HG03066 (cell line): ENCODE data around the gene IL16.

Experiments
- ATAC-seq: cut with Tn5 transposase; IDR thresholded peaks from one replicate; pipeline ENCODE4 v1.9.1; 2021; ENCODE audit warnings: low read depth; ENCODE audit not compliant: unreplicated experiment

The IL16 gene

DNA sequence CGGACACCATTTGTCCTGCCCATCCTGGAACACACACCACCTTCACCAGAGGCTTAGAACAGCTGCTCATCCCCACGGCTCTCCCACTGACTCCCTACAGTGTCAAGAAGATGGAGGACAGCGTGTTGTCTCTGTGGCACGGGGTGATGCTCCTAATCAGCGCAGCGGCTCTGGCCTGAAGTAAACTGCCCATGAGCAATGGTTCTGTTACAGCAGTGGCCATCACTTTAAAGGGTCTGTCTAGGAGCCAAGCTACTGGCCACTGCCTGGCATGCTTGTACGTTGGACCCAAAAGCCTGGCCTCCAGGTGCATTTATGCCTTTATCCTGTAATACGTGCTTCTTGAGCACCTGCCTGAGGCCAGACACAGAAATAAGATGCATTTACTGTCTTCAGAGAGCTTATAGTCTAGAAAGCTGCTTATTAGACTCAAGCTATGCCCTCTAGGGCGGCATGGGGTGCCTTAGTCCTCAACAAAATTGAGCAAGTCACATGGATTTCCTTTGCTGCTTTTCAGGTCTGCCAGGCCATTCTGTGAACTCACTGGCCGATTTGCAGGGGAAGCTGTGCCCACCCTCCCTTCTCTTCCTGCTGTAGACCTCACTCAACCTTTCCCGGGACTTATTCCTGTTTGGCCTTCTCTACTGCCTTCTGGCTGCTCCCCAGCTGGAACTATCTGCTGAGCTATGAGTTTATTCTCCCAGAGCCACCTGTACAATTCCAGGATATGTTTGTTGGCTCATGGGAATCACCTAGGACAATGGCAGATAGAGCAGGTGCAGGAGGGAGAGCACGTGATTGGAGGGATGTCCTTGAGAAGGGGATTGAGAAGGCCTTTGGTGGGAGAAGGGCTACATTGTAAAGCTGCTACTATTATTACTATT lies 75.3 kb downstream of the IL16 start:
- ATAC-seq, result no peak

DNA sequence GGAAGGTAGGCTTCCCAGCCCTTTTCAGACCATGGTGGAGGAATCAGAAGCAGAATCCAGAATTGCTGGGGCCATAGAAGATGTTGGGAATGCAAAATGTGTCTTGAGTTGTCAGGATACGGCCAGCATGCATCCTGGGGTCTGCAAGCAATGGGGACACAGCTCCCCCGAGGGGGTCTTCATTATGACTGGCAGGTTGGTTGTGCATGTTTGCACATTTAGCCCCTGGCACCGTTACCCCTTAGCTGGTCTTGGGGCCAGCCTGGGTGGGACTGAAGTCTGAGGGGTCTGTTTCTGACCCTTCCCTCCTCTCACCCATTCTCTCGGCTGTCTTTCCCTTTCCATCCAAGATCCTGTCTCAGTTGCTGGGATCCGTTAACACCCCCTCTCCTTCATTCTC lies 76.5 kb downstream of the IL16 start:
- no peak for ATAC-seq

DNA sequence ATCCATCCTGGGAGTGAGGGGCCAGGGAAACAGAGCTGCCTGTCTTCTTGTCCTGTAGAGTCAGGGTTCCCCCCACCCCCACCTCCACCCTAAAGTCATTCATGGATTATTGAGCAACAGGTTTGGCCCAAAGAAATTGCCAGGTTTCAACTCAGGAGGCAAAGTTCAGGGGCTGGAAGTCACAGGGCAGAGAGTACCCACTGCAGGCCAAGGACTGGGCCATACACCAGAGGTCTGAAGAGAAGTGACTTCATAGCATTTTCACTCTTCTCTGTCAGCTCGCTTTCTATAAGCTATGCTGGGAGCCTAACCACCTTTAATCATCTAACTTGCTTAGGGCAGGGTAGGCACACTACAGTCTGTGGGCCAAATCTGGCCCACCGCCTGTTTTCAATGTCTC lies 77.2 kb downstream of the IL16 start:
- ATAC-seq, result no peak

DNA sequence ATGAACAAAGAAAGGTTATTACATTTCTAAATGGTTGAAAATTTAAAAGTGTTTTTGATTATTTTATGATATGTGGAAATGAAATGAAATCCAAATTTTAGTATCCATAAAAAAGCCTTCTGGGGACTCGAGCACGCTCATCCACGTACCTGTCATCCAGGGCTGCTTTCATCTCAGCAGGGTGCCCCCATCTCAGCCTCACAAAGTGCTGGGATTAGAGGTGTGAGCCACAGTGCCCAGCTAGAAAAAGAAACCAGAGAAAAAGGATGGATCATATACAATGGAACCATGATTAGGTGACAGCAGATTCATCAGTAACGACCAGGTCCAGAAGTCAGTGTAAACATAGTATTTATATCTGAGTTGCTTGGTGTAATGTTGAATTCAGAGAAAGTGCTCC lies 77.6 kb downstream of the IL16 start:
- ATAC-seq, result no peak

DNA sequence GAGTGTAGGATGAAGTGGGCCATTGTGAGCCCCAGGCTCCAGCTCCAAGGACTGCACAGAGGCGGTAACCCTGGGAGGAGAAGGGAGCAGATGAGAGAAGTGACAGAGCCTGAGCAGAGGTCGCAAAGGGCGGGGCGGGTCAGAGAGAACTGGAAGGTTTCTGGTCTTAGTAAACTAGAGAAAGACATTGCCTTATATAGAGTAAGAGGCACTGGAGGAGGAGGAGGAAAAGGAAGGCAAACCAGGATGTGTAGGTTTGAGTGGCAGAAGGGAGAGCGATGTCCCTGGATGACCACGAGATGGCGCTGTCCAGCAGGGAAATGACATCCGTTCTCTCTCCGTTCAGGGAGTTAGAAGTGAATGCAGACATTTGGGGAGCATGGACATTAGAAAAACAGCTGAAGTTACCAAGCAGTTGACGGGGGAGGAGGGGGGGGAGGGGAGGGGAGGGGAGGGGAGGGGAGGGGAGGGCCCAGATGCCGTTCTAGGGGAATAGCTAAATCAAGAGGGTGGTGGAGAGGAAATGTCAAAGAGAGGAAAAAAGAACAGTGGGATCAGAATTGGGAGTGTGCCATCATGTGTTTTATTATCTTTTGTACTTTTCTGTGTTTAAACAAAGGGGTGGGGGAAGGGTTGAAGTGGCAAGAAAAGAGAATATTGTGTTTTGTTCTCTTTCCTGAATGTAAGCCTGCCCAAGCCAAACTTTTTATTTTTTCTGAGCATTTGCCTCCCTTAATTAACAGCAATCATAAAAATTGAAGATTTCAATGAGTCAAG lies 78.4 kb downstream of the IL16 start:
- ATAC-seq, result peak; percentile 90

DNA sequence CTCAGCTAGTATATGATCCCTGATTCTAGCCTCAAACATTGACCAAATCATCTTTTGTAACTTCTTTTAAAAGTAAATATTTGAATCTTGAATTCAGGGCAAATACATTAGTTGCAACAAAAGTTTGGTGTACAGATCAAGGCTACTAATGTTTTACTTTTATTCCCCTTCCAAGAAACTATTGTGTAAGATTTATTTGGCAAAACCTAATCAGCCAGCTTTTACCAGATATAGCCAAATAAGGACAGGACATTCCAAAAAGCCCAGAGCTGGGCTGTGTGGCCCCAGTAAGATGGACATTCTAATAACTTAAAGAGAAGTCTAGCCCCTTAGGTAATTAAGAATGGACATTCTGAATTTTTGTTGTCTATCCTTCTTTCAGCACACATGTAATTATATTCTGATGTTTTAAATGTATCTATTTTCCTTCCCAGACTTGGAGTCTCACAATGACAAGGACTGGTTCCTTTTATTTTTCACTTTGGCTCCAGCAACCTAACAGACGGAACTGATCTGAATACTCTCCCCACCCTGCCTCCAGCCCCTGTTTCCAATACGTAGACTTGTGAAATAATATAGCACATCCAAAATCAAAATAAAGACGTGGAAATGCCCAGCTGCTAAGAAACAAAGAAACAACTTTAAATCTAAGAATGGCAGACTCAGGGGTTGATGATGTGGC lies 79.2 kb downstream of the IL16 start:
- ATAC-seq, result no peak

DNA sequence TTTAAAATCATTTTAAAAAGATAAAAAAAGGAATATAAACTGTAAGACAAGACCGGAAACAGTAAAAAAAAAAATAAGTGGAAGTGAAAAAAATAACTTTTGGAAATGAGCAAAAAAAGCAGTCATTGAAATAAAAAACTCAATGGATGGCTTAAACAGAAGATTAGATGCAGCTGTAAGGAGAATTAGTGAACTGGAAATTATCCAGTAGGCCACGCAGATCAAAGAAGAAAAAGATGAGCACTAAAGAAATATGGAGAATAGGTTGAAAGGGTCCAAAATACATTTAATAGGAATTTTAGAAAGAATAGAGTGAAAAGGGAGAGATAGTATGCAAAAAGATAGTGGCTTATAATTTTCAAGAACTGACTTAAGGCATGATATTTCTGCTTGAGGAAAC lies 80.3 kb downstream of the IL16 start:
- ATAC-seq, result no peak

DNA sequence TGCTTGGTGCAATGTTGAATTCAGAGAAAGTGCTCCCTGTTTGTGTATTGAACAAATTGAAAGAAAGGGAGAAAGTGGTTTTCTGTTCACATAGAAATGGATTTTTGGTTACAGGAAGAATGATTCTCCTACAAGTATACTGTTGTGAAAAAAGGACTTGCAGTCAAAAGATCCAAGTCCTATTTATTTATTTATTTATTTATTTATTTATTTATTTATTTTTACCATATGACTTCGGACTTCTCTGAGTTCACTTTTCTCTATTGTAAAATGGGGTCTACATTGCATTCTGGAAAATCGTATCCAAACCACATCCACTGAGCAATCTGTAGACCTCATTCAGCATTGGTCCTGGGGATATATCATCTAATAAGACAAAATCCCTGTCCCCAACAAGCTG lies 81.2 kb downstream of the IL16 start:
- no peak for ATAC-seq

DNA sequence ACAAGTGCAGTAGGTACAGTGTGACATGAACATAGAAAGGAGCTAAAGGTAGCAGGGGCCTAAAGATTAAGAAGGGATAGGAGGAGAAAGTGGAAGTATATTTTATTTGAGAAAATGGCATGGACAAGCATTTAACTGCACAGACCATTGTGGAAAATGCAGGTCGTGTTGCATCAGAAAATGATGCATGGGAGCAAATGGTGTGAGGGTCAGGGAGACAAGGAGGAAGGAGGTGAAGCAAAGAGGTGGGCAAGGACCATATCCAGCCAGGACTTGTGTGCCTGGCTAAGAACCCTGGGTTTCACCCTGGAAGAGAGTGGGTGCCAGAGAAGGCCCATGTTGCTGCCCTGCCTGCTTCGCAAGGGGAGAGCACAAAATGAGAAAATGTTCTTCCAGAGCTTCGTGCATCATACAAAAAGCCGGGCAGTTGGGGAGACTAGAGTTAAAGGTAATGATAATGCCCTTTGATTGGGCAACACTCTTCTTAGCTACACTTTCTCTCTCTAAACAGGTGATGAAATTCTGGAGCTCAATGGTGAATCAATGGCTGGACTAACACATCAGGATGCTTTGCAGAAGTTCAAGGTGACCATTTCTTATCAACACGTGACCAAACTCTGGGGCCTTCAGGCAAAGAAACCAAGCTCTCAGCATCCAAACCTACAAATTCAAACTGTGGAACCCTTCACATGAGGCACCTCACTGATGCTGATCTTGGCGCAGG lies 81.8 kb downstream of the IL16 start:
- no peak for ATAC-seq

DNA sequence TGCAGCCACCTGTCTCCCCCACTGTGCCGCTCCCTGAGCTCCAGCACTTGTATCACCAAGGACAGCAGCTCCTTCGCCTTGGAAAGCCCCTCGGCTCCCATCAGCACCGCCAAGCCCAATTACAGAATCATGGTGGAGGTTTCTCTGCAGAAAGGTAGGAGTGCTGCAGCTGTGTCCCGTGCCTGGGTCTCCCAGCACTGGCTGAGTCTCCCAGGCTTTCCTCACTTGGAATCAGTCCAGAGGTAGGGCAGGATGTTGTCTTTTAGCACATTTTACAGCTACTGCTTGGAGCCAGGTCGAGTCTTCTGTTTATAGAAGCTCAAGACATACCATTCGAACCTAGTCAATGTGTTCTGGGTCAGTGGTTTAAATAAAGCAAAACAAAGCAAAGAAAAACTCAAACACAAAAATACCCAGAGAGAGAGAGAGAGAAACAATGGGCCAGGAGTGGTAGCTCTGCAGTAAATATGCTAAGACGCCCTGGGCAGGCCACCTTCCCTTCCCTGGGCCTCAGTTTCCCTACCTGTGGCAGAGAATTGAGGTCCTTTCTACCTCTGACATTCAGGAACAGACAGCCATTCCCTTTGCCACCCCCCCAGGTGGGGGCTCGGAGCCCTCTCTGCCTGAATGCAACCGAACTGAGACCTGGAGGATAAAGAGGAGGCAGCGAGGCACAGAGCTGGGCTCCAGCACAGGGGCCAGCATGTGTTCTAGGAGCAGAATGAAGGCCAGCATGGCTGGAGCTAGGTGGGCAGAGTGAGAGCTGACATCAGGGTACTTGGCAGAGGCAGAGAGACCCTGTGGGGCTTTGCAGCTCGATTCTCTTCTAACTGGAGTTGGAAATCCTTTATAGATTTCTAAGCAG lies 83.2 kb downstream of the IL16 start:
- ATAC-seq, result no peak

DNA sequence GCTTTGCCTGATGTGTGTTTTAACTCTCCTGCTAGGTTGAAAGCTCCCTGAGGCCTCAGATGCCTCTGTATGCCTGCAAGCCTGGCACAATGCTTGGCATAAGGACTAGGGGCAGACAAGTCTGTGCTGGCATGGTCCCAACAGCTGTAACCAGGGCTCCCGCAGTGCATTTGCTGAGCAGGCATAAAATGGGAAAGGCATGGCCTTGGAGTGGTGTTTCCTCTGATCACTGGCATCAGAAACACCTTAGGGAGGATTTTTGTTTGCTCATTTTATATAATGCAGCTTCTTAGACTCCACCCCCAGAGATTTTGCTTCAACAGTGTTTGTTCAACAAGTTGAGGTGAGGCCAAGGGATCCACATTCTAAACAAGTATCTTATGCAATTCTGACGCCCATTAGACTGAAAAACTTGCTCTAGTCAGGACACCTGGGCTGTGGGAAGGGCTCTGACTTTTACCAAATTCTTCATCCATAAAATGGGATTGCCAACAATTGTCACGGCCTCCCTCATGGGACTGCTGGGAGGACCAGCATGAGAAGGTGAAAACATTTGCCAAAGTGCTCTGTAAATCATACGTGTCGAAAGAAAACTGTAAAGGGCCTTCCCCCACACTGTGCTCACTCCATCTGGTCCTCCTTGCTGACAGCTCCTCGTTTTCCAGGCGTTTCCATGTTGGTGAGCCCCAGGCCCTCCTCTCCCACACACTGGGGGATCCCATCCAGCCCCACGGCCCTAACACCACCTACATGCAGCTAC lies 84.2 kb downstream of the IL16 start:
- no peak for ATAC-seq

DNA sequence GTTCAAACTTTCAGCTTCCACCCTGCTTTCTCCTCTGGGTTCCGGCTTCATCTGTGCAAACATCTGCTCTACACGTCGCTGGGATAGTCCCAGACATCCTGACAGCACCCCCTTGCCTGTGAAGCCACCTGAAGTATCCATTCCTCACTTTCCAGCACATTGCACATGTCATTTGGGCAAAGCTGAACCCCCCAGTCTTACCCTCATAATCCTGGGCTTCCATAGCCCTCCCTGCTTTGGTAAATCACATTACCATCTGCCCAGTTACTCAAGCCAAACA lies 84.7 kb downstream of the IL16 start:
- no peak for ATAC-seq

DNA sequence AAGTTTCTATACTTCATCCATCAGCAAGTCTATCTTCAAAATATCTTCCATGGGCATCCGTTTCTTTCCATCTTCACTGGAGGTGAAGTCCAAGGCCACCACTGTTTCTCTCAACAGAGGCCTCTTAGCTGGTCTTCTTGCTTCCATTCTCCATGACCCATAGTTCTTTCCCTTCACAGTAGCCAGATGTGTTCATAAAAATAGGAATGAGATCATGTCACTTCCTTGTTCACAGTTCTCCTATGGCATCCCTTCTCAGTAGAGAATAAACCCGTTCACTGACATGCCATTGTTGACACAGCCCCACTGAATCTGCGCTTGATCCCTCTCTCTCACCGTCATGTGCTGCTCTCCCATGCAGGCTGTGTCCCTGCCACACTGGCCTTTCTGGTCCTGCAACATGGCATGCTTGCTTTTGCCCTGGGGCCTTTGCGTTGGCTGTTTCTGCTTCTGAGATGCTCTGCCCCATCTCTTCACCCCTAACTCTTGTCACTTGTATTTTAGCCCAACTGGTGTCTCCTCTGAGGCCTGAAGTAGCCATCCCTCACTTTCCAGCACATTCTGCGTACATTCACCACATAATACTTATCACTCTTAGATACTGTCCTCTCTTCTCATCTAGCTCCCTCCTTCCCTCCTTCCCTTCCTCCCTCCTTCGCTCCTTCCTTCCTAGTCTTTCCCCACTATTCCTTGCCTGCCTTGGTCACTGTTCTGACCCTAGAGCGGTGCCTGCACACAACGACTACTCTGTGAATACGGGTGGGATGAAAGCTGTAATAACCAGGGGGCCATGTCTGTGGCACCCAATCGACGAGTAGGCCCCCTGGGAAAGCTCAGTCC lies 85.3 kb downstream of the IL16 start:
- no peak for ATAC-seq

DNA sequence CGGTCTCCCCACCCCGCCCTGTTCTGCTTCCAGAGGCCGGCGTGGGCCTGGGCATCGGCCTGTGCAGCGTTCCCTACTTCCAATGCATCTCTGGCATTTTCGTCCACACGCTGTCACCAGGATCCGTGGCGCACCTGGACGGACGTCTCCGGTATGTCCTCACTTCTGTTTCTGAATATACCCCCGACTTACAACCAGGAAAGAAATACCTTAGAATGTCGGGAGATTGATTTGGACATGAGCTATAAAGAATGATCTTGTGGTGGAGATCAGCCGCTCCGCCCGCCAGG lies 85.9 kb downstream of the IL16 start:
- no peak for ATAC-seq

DNA sequence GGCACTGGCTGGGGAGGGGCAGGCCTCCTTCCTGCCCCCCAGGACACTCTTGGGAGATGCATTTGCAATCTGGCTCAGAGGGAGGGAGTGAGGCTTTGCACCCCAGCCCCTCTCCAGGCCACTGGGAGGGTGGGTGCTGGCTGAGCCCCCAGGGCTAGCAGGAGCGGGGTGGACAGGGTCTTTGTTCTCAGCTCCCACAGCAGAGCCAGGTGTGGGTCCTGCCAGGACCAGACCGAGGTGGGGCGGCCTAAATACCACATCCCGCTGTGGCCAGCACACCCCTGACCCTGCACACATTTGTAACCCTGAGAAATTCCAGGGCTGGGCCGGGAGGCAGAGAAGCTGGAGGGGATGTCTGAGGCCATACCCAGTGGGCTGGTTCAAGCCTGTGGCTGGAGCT lies 86.2 kb downstream of the IL16 start:
- ATAC-seq, result no peak

DNA sequence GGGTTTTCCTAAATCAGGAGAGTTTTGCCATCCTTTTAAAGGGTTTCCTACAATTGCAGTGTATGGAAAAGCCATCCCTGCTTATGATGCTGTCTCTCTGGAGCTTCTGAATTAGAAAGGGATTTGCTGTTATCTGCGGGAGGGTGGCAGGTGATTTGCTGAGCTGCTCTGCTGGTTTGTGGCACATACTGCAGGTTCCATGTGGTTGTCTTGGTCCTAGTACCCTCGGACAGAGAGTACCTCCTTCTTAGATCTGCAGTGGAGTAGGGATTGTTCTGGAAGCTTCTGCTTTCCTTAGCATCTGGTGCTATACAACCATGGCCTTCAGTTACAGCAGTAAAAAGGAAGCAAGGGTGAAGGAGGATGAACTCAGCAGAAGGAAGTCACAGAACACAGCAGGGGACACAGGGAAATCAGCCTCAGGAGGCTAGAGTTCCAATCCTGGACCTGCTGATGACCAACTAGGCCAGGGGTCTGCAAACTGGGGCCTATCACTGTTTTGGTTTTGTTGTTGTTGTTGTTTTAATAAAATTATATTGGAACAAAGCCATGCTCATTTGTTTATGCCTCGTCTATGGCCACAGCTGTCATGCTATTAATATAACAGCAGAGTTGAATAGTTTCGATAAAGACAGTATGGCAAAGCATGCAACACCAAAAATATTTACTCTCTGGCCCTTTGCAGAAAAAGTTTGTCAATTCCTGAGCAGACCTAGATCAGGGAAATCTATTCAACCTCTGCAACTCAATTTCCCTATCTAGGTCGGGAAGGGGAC lies 87.8 kb downstream of the IL16 start:
- ATAC-seq, result peak; percentile 66

DNA sequence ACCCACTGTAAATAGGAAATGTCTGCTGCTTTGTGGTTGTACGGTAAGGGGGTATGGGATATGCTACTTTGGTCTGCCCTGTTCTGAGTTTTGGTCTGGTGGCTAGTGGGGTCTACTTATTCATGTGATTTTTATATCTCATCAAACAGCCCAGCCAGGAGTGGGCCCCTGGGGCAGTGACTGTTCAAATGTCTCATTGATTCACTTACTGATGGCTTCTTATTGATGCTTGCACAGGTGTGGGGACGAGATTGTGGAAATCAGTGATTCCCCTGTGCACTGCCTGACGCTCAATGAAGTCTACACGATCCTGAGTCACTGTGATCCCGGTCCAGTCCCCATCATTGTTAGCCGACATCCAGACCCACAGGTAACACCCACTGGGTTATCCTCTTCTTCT lies 88.8 kb downstream of the IL16 start:
- ATAC-seq, result no peak

DNA sequence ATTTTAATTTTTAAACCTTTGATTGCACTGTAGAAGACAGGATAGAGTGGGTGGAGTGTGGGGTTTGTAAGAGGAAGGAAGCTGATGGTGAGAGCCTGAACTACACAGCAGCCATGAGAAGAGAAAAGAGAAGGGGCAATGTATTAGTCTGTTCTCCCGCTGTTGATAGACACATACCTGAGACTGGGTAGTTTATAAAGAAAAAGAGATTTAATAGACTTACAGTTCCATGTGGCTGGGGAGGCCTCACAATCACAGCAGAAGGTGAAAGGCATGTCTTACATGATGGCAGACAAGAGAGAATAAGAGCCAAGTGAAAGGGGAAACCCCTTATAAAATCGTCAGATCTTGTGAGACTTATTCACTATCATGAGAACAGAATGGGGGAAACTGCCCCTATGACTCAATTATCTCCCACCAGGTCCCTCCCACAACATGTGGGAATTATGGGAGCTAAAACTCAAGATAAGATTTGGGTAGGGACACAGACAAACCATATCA lies 90.0 kb downstream of the IL16 start:
- no peak for ATAC-seq
